PC-9 (cell line): Measurements from ENCODE around the gene GALNT9. TPM values are rescaled to one million over a fixed set of nuclear protein-coding genes. Genes with fewer than 3 reads are reported as not detected.
A peak's percentile ranks its signal among the peaks of the same experiment; 100 is the strongest.

Experiments used
- BruUV-seq: library from RNA; stranded (reverse); fragments of 400-500 nt; replicated peaks from 2 replicates; lab custom pipeline; 2021; lab: Mats Ljungman, UMichigan
- CTCF ChIA-PET: fragments of 300-600 bp; sonication (Branson Sonifier 250); formaldehyde crosslinking; loops from one replicate; lab custom pipeline; 2022; ENCODE audit warnings: antibody characterized with exemption; lab: Charles Lee
- POLR2A ChIA-PET: fragments of 300-600 bp; sonication (Branson Sonifier 250); formaldehyde crosslinking; loops from one replicate; lab custom pipeline; 2022; ENCODE audit warnings: antibody characterized with exemption; ENCODE audit not compliant: unreplicated experiment; lab: Charles Lee
- DNase-seq, 2 experiments: peaks; one replicate each; pipeline versions ENCODE4 v3.0.0 to v3.0.0-alpha.2; 2015 to 2022; ENCODE audit warnings: mixed read lengths in 1 of 2
- H2AFZ ChIP-seq: fragments of 200-600 bp; sonication (generic); 2 replicates; pipeline ENCODE4 v1.8.1; 2017; ENCODE audit warnings: antibody characterized with exemption
- H3F3A ChIP-seq: fragments of 200-600 bp; sonication (generic); 2 replicates; pipeline ENCODE4 v1.8.1; 2017; ENCODE audit warnings: antibody characterized with exemption, mild to moderate bottlenecking, low read depth; ENCODE audit not compliant: insufficient read depth
- H3K27ac ChIP-seq: fragments of 200-600 bp; sonication (generic); 2 replicates; pipeline ENCODE4 v1.6.1; 2016; ENCODE audit warnings: mixed run types
- H3K27me3 ChIP-seq: fragments of 200-600 bp; sonication (generic); 2 replicates; pipeline ENCODE4 v1.6.1; 2016; ENCODE audit warnings: low read depth, mixed run types; ENCODE audit not compliant: insufficient read depth
- H3K36me3 ChIP-seq: fragments of 200-600 bp; sonication (generic); 2 replicates; pipeline ENCODE4 v1.6.1; 2016; ENCODE audit warnings: low read depth, mixed run types
- H3K4me1 ChIP-seq: fragments of 200-600 bp; sonication (generic); replicated peaks from 2 replicates; pipeline ENCODE4 v1.6.1; 2016; ENCODE audit warnings: mixed run types; ENCODE audit not compliant: insufficient read depth
- H3K4me2 ChIP-seq: fragments of 200-600 bp; sonication (generic); 2 replicates; pipeline ENCODE4 v1.6.1; 2017; ENCODE audit warnings: mixed run types
- H3K4me3 ChIP-seq: fragments of 200-600 bp; sonication (generic); 2 replicates; pipeline ENCODE4 v1.6.1; 2016; ENCODE audit warnings: mixed run types
- H3K79me2 ChIP-seq: fragments of 200-600 bp; sonication (generic); 2 replicates; pipeline ENCODE4 v1.6.1; 2017; ENCODE audit warnings: low read depth, mixed run types
- H3K9me2 ChIP-seq: fragments of 200-600 bp; sonication (generic); 2 replicates; pipeline ENCODE4 v1.8.1; 2017; ENCODE audit warnings: mild to moderate bottlenecking; ENCODE audit not compliant: insufficient read depth
- H3K9me3 ChIP-seq: fragments of 200-600 bp; sonication (generic); 2 replicates; pipeline ENCODE4 v1.8.1; 2016; ENCODE audit warnings: low read depth; ENCODE audit not compliant: insufficient read depth
- H4K20me1 ChIP-seq: fragments of 200-600 bp; sonication (generic); 2 replicates; pipeline ENCODE4 v1.8.1; 2017; ENCODE audit not compliant: insufficient read depth
- EZH2 ChIP-seq: fragments of 200-600 bp; sonication (generic); IDR thresholded peaks from 2 replicates; pipeline ENCODE4 v1.8.0; 2017; ENCODE audit warnings: antibody characterized with exemption, low read depth
- intact Hi-C: fragments of 100-400 bp; cut with micrococcal nuclease; formaldehyde crosslinking; loops from one replicate; pipeline ENCODE4 v1.10.0; 2022; ENCODE audit not compliant: unreplicated experiment
- total RNA-seq: library from RNA; stranded (reverse); gene quantifications from 2 replicates; pipeline ENCODE4 v1.2.3, GENCODE V29; 2021
- TF ChIP-seq, protein P1 (sequence below): fragments of 200-600 bp; sonication (generic); conservative IDR thresholded peaks from 2 replicates; pipeline ENCODE4 v1.6.1; 2017; ENCODE audit warnings: mixed run types, antibody characterized with exemption, mild to moderate bottlenecking, moderate library complexity

Gene GALNT9
- total RNA-seq, 1 experiment from 2014 or later, result 11.2 TPM

DNA sequence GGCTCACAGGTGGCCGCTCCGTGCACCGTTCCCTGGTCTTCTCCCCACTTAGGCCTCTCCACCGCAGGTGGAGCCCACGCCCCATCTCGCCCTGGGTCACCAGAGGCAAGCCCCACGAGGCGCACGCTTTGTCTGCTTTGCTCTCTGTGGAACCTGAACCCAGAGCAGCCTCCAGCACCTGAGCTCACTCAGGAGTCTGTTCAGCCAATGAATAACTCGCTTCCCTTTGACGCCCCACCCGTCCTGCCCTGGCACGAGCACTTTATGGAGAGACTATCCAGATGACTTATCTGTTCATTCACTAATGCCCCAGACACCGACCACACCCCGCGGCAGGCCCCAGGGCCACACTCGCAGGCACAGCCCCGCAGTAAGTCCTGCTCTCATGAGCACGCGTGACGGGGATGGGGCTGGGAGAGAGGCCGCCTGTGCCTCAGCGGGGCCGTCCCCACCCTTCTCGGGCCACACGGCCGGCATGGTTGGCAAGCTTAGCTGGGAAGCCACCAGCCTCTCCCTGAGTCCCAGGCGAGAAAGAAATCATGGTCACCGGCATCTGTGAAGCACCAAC, 100.1 kb downstream of the GALNT9 start:
- POLR2A ChIA-PET, result no interaction called here
- Histone ChIP-seq H3K27me3 (peaks cover 44% of the 10 kb centered on the region), H3K9me3 (no peaks in the 10 kb centered on the region), H3K4me2 (no peak overlapping the region), H3K36me3 (no peaks in the 10 kb centered on the region), H3F3A (peaks cover 24% of the 10 kb centered on the region; the same call in 1 of the 2 replicates), H3K79me2 (no peaks in the 10 kb centered on the region), H2AFZ (no peak overlapping the region), H4K20me1 (no peaks in the 10 kb centered on the region), H3K27ac (no peak overlapping the region), H3K9me2 (no peaks in the 10 kb centered on the region), H3K4me1 (no peaks in the 10 kb centered on the region), H3K4me3 (no peak overlapping the region)
- BruUV-seq, result no TSS peak
- TF ChIP-seq EZH2, result no peak
- intact Hi-C loops, result no loop called here
- CTCF ChIA-PET, result no interaction called here
- DNase-seq, result no peak

DNA sequence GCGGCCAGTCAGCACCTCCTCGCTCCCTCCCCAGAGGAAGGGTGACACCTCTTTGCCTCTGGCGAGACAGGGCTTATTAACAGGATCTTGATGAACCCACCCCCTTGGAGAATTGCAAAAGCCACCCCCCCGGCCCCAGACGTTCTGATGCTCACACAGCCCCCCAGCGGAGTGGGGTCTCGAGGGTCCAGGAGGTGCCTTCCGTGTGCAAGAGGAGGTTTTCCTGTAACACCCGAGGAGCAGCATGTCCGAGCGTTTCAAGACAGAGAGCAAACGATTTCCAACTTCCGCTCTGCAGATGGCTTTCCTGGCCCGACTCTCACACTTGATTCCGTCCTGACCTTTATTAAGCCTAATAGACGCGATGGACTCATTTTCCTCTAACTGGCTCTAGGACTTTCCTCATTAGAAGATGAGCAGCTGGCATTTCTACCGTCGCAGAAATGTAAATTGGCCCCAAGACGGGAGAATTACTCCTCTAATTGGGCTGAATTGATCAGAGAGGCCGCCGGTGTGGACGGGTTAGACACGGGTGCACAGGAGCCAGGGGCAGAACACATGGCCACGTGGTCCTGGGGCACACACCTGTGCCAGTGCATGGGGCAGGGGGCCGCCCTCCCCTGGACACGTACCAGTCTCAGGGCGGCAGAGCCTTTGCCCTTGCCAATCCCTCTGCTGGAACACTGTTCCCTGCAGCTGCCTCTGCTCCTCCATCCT, 100.8 kb downstream of the GALNT9 start:
- H3K27me3 ChIP-seq, result peaks cover 44% of the 10 kb centered on the region
- POLR2A ChIA-PET, result no interaction called here
- TF ChIP-seq, protein P1, sequence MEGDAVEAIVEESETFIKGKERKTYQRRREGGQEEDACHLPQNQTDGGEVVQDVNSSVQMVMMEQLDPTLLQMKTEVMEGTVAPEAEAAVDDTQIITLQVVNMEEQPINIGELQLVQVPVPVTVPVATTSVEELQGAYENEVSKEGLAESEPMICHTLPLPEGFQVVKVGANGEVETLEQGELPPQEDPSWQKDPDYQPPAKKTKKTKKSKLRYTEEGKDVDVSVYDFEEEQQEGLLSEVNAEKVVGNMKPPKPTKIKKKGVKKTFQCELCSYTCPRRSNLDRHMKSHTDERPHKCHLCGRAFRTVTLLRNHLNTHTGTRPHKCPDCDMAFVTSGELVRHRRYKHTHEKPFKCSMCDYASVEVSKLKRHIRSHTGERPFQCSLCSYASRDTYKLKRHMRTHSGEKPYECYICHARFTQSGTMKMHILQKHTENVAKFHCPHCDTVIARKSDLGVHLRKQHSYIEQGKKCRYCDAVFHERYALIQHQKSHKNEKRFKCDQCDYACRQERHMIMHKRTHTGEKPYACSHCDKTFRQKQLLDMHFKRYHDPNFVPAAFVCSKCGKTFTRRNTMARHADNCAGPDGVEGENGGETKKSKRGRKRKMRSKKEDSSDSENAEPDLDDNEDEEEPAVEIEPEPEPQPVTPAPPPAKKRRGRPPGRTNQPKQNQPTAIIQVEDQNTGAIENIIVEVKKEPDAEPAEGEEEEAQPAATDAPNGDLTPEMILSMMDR, result no peak
- peak; percentile 71; the same call in 1 of the 2 replicates for TF ChIP-seq EZH2
- CTCF ChIA-PET, result no interaction called here
- no TSS peak for BruUV-seq
- H3K4me3 ChIP-seq, result no peak overlapping the region
- no peaks in the 10 kb centered on the region for H3K9me2 ChIP-seq
- H3F3A ChIP-seq, result peaks cover 24% of the 10 kb centered on the region; the same call in 1 of the 2 replicates
- no peaks in the 10 kb centered on the region for H4K20me1 ChIP-seq
- H2AFZ ChIP-seq, result no peak overlapping the region
- intact Hi-C loops, result no loop called here
- H3K27ac ChIP-seq, result no peak overlapping the region
- no peaks in the 10 kb centered on the region for H3K9me3 ChIP-seq
- no peak for DNase-seq
- no peaks in the 10 kb centered on the region for H3K4me1 ChIP-seq
- H3K79me2 ChIP-seq, result no peaks in the 10 kb centered on the region
- H3K36me3 ChIP-seq, result no peaks in the 10 kb centered on the region
- no peak overlapping the region for H3K4me2 ChIP-seq

DNA sequence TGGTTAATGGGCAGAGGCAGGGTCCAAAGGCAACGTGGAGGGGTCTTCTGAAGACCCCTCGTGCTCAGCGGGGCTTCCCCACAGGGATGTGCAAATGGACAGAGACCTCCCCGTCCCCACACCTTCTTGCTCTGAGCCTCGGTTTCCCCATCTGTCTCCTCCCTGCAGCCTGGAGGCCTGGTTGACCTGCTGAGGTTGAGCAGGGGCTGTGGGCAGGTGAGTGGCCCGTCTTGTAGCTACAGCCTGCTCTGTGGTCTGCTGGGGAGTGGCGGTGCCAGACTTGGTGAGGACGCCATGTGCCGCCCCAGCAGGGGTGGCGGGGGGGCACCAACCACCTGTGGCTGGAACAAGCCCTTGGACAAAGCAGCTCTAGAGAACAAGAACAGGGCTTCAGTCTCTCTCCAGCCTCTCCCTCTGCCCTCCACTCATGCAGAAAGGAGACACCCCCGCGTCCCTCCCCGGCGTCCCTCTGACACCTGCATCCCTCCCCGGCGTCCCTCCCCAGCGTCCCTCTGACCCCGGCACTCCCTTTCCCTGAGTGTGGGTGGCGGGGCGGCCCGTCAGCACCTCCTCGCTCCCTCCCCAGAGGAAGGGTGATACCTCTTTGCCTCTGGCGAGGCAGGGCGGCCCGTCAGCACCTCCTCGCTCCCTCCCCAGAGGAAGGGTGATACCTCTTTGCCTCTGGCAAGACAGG, 101.5 kb downstream of the GALNT9 start:
- Histone ChIP-seq H3F3A (peaks cover 24% of the 10 kb centered on the region; the same call in 1 of the 2 replicates), H3K4me1 (no peaks in the 10 kb centered on the region), H3K79me2 (no peaks in the 10 kb centered on the region), H4K20me1 (no peaks in the 10 kb centered on the region), H3K9me3 (no peaks in the 10 kb centered on the region), H3K4me3 (no peak overlapping the region), H3K27me3 (peaks cover 44% of the 10 kb centered on the region), H3K27ac (no peak overlapping the region), H3K9me2 (no peaks in the 10 kb centered on the region), H2AFZ (no peak overlapping the region), H3K4me2 (no peak overlapping the region), H3K36me3 (no peaks in the 10 kb centered on the region)
- ChIA-PET CTCF (no interaction called here), POLR2A (no interaction called here)
- intact Hi-C loops, result no loop called here
- TF ChIP-seq EZH2, result no peak
- TF ChIP-seq, protein P1, result no peak
- no peak for DNase-seq
- no TSS peak for BruUV-seq
